Uterus (tissue), 2 donors: ENCODE results near the gene COL5A1.

Source experiments
- POLR2A ChIP-seq, 2 donors: fragments of 450-650 bp; IDR thresholded peaks; one replicate each; pipeline ENCODE4 v1.6.1; 2016; ENCODE audit warnings: antibody characterized with exemption in 2 of 2, mild to moderate bottlenecking in 1 of 2, moderate library complexity in 1 of 2
- TF ChIP-seq, protein P1 (sequence below), 4 experiments: fragments of 200-600 bp in 2 of 4; fragments of 450-650 bp in 2 of 4; sonication (generic) in 2 of 4; IDR thresholded peaks; one replicate each; pipeline ENCODE4 v1.5.1; 2016 to 2019; ENCODE audit warnings: antibody characterized with exemption in 4 of 4, mild to moderate bottlenecking in 2 of 4, moderate library complexity in 1 of 4

- TF ChIP-seq, protein P1, sequence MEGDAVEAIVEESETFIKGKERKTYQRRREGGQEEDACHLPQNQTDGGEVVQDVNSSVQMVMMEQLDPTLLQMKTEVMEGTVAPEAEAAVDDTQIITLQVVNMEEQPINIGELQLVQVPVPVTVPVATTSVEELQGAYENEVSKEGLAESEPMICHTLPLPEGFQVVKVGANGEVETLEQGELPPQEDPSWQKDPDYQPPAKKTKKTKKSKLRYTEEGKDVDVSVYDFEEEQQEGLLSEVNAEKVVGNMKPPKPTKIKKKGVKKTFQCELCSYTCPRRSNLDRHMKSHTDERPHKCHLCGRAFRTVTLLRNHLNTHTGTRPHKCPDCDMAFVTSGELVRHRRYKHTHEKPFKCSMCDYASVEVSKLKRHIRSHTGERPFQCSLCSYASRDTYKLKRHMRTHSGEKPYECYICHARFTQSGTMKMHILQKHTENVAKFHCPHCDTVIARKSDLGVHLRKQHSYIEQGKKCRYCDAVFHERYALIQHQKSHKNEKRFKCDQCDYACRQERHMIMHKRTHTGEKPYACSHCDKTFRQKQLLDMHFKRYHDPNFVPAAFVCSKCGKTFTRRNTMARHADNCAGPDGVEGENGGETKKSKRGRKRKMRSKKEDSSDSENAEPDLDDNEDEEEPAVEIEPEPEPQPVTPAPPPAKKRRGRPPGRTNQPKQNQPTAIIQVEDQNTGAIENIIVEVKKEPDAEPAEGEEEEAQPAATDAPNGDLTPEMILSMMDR (IDR thresholded peaks at IDR 0.05), result no peak
- no peak for TF ChIP-seq POLR2A (IDR thresholded peaks at IDR 0.05)
Observed at GRCh38 chr9:134836406-134836970, 194.9 kb downstream of the COL5A1 start.
